K562 treated with DMSO at 1 percent for 24 hours (cell line): ENCODE measurements around the gene ZNF140. TPM values are rescaled to one million over a fixed set of nuclear protein-coding genes. Genes with fewer than 3 reads are reported as not detected.

Source experiments
- total RNA-seq: library from RNA; unstranded; fragments of 300-600 nt; gene quantifications from 2 replicates; pipeline ENCODE4 v1.2.3, GENCODE V29; 2022; ENCODE audit warnings: low read depth; ENCODE audit not compliant: insufficient read depth

The ZNF140 gene
- 3.0 and 6.0 TPM in 2 replicates for total RNA-seq

GRCh38 chr12:133080368-133081158 lies at the start of gene ZNF140:
Gene ZNF140 (plus strand): TSS chr12:133080923. CDS start chr12:133081321, 398 bp downstream.

GRCh38 chr12:133037207-133038005 lies 43.3 kb upstream of the ZNF140 start, which contains the start of gene ZNF84:
Gene ZNF84 (plus strand): TSS chr12:133037509. CDS start chr12:133041468, 3,959 bp downstream.

GRCh38 chr12:133130038-133130807 lies 49.5 kb downstream of the ZNF140 start, which contains the start of the genes ZNF10 and ZNF891:
Gene ZNF10 (plus strand): TSS chr12:133130627. CDS start chr12:133144493, 13,866 bp downstream.
Gene ZNF891 (minus strand): TSS chr12:133130274. CDS start chr12:133121918, 8,356 bp downstream.

Other genes starting within 250 kb of the ZNF140 start
- gene CHFR, start 193.3 kb upstream of the ZNF140 start, total RNA-seq: 29.7 and 36.4 TPM in 2 replicates
- gene ZNF605, start 124.6 kb upstream of the ZNF140 start, total RNA-seq: 0.37 and 0.50 TPM in 2 replicates
- gene ZNF26, start 94.6 kb upstream of the ZNF140 start, total RNA-seq: 4.5 and 6.0 TPM in 2 replicates
- gene ZNF84, start 43.4 kb upstream of the ZNF140 start, total RNA-seq: 3.7 and 6.0 TPM in 2 replicates
- gene ZNF891, start 49.4 kb downstream of the ZNF140 start, total RNA-seq: 0.23 and 0.25 TPM in 2 replicates
- gene ZNF10, start 49.7 kb downstream of the ZNF140 start, total RNA-seq: 2.6 and 6.5 TPM in 2 replicates
- gene ZNF268, start 100.6 kb downstream of the ZNF140 start, total RNA-seq: 6.8 and 8.0 TPM in 2 replicates
- gene ANHX, start 155.0 kb downstream of the ZNF140 start, total RNA-seq: not detected in 2 replicates